Activated B cell treated with CpG ODN at 0.5 μM for 24 hours (primary cell): ENCODE measurements around the gene PDYN. TPM values are rescaled to one million over a fixed set of nuclear protein-coding genes. Genes with fewer than 3 reads are reported as not detected.

Experiments used
- ATAC-seq: fragments of 200-7000 bp; cut with Tn5 transposase; one replicate; pipeline ENCODE4 v1.10.0; 2021; ENCODE audit warnings: low read depth, mild to moderate bottlenecking, moderate library complexity
- CTCF ChIA-PET: fragments of 350-600 bp; sonication (Branson Sonifier 250); formaldehyde crosslinking; loops from one replicate; lab custom pipeline; 2021; ENCODE audit warnings: antibody characterized with exemption; lab: Charles Lee
- POLR2A ChIA-PET: fragments of 350-600 bp; sonication (Branson Sonifier 250); formaldehyde crosslinking; loops from one replicate; lab custom pipeline; 2021; ENCODE audit warnings: antibody characterized with exemption; lab: Charles Lee
- DNase-seq: peaks from one replicate; pipeline ENCODE4 v3.0.0; 2022
- H3K27ac Mint-ChIP-seq: one replicate; pipeline ENCODE4 v1.8.0; 2020; ENCODE audit warnings: mixed read lengths
- H3K27me3 Mint-ChIP-seq: one replicate; pipeline ENCODE4 v1.8.0; 2021; ENCODE audit warnings: mixed read lengths
- H3K36me3 Mint-ChIP-seq: one replicate; pipeline ENCODE4 v1.8.0; 2021; ENCODE audit warnings: low read depth, mixed read lengths
- H3K4me1 Mint-ChIP-seq: one replicate; pipeline ENCODE4 v1.8.0; 2021; ENCODE audit warnings: mixed read lengths
- H3K4me3 Mint-ChIP-seq: one replicate; pipeline ENCODE4 v1.8.0; 2020; ENCODE audit warnings: mild to moderate bottlenecking, mixed read lengths
- H3K9me3 Mint-ChIP-seq: one replicate; pipeline ENCODE4 v1.8.0; 2020; ENCODE audit warnings: mixed read lengths
- CTCF ChIP-seq: fragments of 200-600 bp; IDR thresholded peaks from one replicate; pipeline ENCODE4 v1.8.0; 2022; ENCODE audit warnings: antibody characterized with exemption, mild to moderate bottlenecking
- intact Hi-C: fragments of 100-400 bp; cut with micrococcal nuclease; formaldehyde crosslinking; loops from one replicate; pipeline ENCODE4 v1.15.1; 2024
- total RNA-seq: library from RNA; stranded (reverse); gene quantifications from 2 replicates; pipeline ENCODE4 v1.2.3, GENCODE V29; 2022

Gene PDYN
- total RNA-seq, 1 donor from 2014 or later = not detected

GRCh38 chr20:1938464-1939269, 55.2 kb downstream of the PDYN start:
- no peaks in the 10 kb centered on the region for H3K9me3 Mint-ChIP-seq

GRCh38 chr20:1937316-1937976, 56.4 kb downstream of the PDYN start:
- intact Hi-C loops = no loop called here
- POLR2A ChIA-PET = no interaction called here
- H3K27me3 Mint-ChIP-seq = no peaks in the 10 kb centered on the region
- no peak overlapping the region for H3K4me3 Mint-ChIP-seq
- ATAC-seq (no peak), DNase-seq (no peak)
- CTCF ChIA-PET = no interaction called here
- H3K27ac Mint-ChIP-seq = no peak overlapping the region
- no peak for TF ChIP-seq CTCF
- H3K4me1 Mint-ChIP-seq = no peaks in the 10 kb centered on the region
- peaks cover 21% of the 10 kb centered on the region for H3K36me3 Mint-ChIP-seq
- H3K9me3 Mint-ChIP-seq = no peaks in the 10 kb centered on the region

More at GRCh38 chr20:1938464-1939269, 55.2 kb downstream of the PDYN start:
- H3K27ac Mint-ChIP-seq = no peak overlapping the region
- intact Hi-C loops = no loop called here
- peaks cover 21% of the 10 kb centered on the region for H3K36me3 Mint-ChIP-seq
- POLR2A ChIA-PET = no interaction called here
- DNase-seq (no peak), ATAC-seq (no peak)
- peaks cover 3% of the 10 kb centered on the region for H3K27me3 Mint-ChIP-seq
- CTCF ChIA-PET = no interaction called here
- no peak for TF ChIP-seq CTCF
- no peaks in the 10 kb centered on the region for H3K4me1 Mint-ChIP-seq
- H3K4me3 Mint-ChIP-seq = no peak overlapping the region

GRCh38 chr20:1935696-1936366, 58.0 kb downstream of the PDYN start:
- DNase-seq (no peak), ATAC-seq (no peak)
- ChIA-PET CTCF (no interaction called here), POLR2A (interaction anchor here (1.0 kb wide), 1 partner anchor 133 kb away, joined by 3 read pairs; no protein-coding TSS in a partner anchor)
- H3K4me1 Mint-ChIP-seq = no peaks in the 10 kb centered on the region
- TF ChIP-seq CTCF = no peak
- H3K27ac Mint-ChIP-seq = no peak overlapping the region
- H3K36me3 Mint-ChIP-seq = peaks cover 21% of the 10 kb centered on the region
- no peaks in the 10 kb centered on the region for H3K27me3 Mint-ChIP-seq
- H3K9me3 Mint-ChIP-seq = no peaks in the 10 kb centered on the region
- H3K4me3 Mint-ChIP-seq = no peak overlapping the region
- intact Hi-C loops = no loop called here

- intact Hi-C loops = no loop called here
- H3K27ac Mint-ChIP-seq = no peak overlapping the region
- no peak for DNase-seq
- H3K27me3 Mint-ChIP-seq = no peaks in the 10 kb centered on the region
- H3K4me3 Mint-ChIP-seq = no peak overlapping the region
- peaks cover 21% of the 10 kb centered on the region for H3K36me3 Mint-ChIP-seq
- no peak for TF ChIP-seq CTCF
- ChIA-PET POLR2A (interaction anchor here (1.0 kb wide), 1 partner anchor 133 kb away, joined by 3 read pairs; no protein-coding TSS in a partner anchor), CTCF (no interaction called here)
- no peaks in the 10 kb centered on the region for H3K4me1 Mint-ChIP-seq
- no peak for ATAC-seq
- H3K9me3 Mint-ChIP-seq = no peaks in the 10 kb centered on the region
Observed at GRCh38 chr20:1934721-1935573, 58.9 kb downstream of the PDYN start.
